OCI-LY3 (cell line): ENCODE results near the gene ZNF496.

Experiments used
- CTCF ChIP-seq: fragments of 200-600, 300-600 bp; sonication (generic); IDR thresholded peaks from 2 replicates; pipeline ENCODE4 v1.5.1; 2014; ENCODE audit warnings: antibody characterized with exemption, low read length, low read depth
- EZH2phosphoT487 ChIP-seq: fragments of 200-600 bp; shearing (Covaris generic); IDR thresholded peaks from 2 replicates; pipeline ENCODE4 v1.6.1; 2018; ENCODE audit warnings: antibody characterized with exemption, mixed run types, low read depth

GRCh38 chr1:247304031-247304430, 27.6 kb downstream of the ZNF496 start:
- TF ChIP-seq CTCF (no peak), EZH2phosphoT487 (no peak)
